ENCODE measurements around the gene DHRS11. TPM values are rescaled to one million over a fixed set of nuclear protein-coding genes. Genes with fewer than 3 reads are reported as not detected.

The DHRS11 gene
- total RNA-seq, 2 experiments from 2014 or later = 2.9 to 4.0 TPM

GRCh38 chr17:36575028-36575427 lies 16.7 kb upstream of the DHRS11 start:
- Histone ChIP-seq H3K27me3 (ENCODE audit: control insufficient read depth in 1 of 2, insufficient read depth in 2 of 2, low read length in 2 of 2) (no peaks in the 10 kb centered on the region), H3K9me3 (ENCODE audit: control insufficient read depth in 1 of 2, insufficient read depth in 1 of 2, low read length in 2 of 2) (no peaks in the 10 kb centered on the region), H3K27ac (ENCODE audit: low read depth in 1 of 2, low read length in 2 of 2) (no peak overlapping the region), H3K4me3 (ENCODE audit: low read length) (no peak overlapping the region), H3K4me1 (ENCODE audit: insufficient read depth, low read length) (peaks cover 3% of the 10 kb centered on the region), H3K36me3 (ENCODE audit: insufficient read depth, low read length) (peaks cover 67% of the 10 kb centered on the region)
- no peak overlapping the region for H3K4me3 Mint-ChIP-seq
- no peaks in the 10 kb centered on the region for H3K27me3 Mint-ChIP-seq
- no peak for DNase-seq
- ATAC-seq (ENCODE audit: poor library complexity) = no peak
- no peak overlapping the region for H3K27ac Mint-ChIP-seq
- intact Hi-C loops (cut with DNase I, micrococcal nuclease) = no loop called here
- ChIA-PET POLR2A (no interaction called here), CTCF (no interaction called here)
- TF ChIP-seq CTCF (IDR thresholded peaks at IDR 0.05) = no peak
- no peaks in the 10 kb centered on the region for H3K9me3 Mint-ChIP-seq
- H3K36me3 Mint-ChIP-seq (ENCODE audit: low read depth) = peaks cover 75% of the 10 kb centered on the region
- H3K4me1 Mint-ChIP-seq (ENCODE audit: low read depth) = peaks cover 30% of the 10 kb centered on the region

DNA sequence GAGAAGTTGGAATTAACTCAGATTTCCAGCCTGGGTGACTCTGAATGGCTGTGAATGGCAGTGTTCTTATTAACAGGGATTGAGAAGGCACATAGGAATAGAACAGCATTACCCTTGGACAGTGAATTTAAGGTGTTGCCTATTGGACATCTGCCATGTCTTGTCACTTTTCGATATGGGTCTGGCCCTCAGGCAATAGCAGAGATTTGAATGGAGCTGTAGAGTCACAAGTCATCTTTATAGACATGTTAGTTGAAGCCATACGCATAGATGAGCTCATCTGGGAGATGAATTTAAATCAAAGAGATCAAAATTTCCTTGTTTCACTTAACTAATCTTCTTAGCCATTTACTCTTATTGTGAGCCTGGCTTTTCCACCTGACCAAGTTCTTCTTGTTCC lies 14.9 kb upstream of the DHRS11 start:
- no peaks in the 10 kb centered on the region for H3K9me3 ChIP-seq (ENCODE audit: control insufficient read depth in 1 of 2, insufficient read depth in 1 of 2, low read length in 2 of 2)
- peaks cover 74% of the 10 kb centered on the region for H3K36me3 ChIP-seq (ENCODE audit: insufficient read depth, low read length)
- CTCF ChIA-PET = no interaction called here
- POLR2A ChIA-PET = interaction anchor here (0.6 kb wide), 1 partner anchor 100 kb away, joined by 3 read pairs; no protein-coding TSS in a partner anchor
- H3K36me3 Mint-ChIP-seq (ENCODE audit: low read depth) = peaks cover 82% of the 10 kb centered on the region
- no peaks in the 10 kb centered on the region for H3K27me3 Mint-ChIP-seq
- ATAC-seq (ENCODE audit: poor library complexity) (no peak), DNase-seq (no peak)
- TF ChIP-seq CTCF (IDR thresholded peaks at IDR 0.05) = no peak
- no peak overlapping the region for H3K4me3 Mint-ChIP-seq
- peaks cover 3% of the 10 kb centered on the region for H3K4me1 ChIP-seq (ENCODE audit: insufficient read depth, low read length)
- no peak overlapping the region for H3K4me3 ChIP-seq (ENCODE audit: low read length)
- no peaks in the 10 kb centered on the region for H3K9me3 Mint-ChIP-seq
- H3K27ac Mint-ChIP-seq = no peak overlapping the region
- H3K27me3 ChIP-seq (ENCODE audit: control insufficient read depth in 1 of 2, insufficient read depth in 2 of 2, low read length in 2 of 2) = no peaks in the 10 kb centered on the region
- no peak overlapping the region for H3K27ac ChIP-seq (ENCODE audit: low read depth in 1 of 2, low read length in 2 of 2)
- peaks cover 34% of the 10 kb centered on the region for H3K4me1 Mint-ChIP-seq (ENCODE audit: low read depth)
- intact Hi-C loops (cut with DNase I, micrococcal nuclease) = no loop called here

DNA sequence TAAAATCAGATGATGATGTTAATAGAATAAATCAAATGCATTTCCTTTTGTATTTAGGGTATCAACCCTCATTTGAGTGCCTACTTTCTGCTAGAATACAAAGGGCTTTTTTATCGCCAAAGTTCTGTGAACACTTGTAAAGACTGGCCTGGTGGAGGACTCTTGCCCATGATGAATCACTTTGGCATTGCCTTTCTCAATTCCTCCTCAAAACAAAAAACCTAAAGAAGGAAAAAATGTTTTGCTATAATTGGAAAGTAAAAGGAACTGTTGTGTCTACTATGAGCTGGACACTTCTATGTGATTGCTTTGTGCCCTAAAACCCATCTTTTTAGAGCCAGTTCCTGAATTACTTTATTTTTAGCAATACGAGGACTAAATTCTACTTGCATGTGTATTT lies 13.0 kb upstream of the DHRS11 start:
- ChIA-PET POLR2A (no interaction called here), CTCF (interaction anchor here (1.2 kb wide), 1 partner anchor 33 kb away, joined by 4 read pairs; no protein-coding TSS in a partner anchor)
- Histone ChIP-seq H3K9me3 (ENCODE audit: control insufficient read depth in 1 of 2, insufficient read depth in 1 of 2, low read length in 2 of 2) (no peaks in the 10 kb centered on the region), H3K27ac (ENCODE audit: low read depth in 1 of 2, low read length in 2 of 2) (no peak overlapping the region), H3K27me3 (ENCODE audit: control insufficient read depth in 1 of 2, insufficient read depth in 2 of 2, low read length in 2 of 2) (no peaks in the 10 kb centered on the region), H3K4me1 (ENCODE audit: insufficient read depth, low read length) (peaks cover 3% of the 10 kb centered on the region), H3K36me3 (ENCODE audit: insufficient read depth, low read length) (peaks cover 74% of the 10 kb centered on the region), H3K4me3 (ENCODE audit: low read length) (no peak overlapping the region)
- intact Hi-C loops (cut with DNase I, micrococcal nuclease) = no loop called here
- Mint-ChIP-seq H3K4me3 (no peak overlapping the region), H3K4me1 (ENCODE audit: low read depth) (peaks cover 20% of the 10 kb centered on the region), H3K27ac (no peak overlapping the region), H3K9me3 (no peaks in the 10 kb centered on the region), H3K27me3 (no peaks in the 10 kb centered on the region), H3K36me3 (ENCODE audit: low read depth) (peaks cover 78% of the 10 kb centered on the region)
- ATAC-seq (ENCODE audit: poor library complexity) (no peak), DNase-seq (no peak)
- no peak for TF ChIP-seq CTCF (IDR thresholded peaks at IDR 0.05)
